Measurements from ENCODE around the gene FPR1.

GRCh38 chr19:51702103-51702824, 49.4 kb downstream of the FPR1 start:
- TF ChIP-seq CTCF (IDR thresholded peaks at IDR 0.05): no peak
- TF ChIP-seq POLR2AphosphoS5 (IDR thresholded peaks at IDR 0.05; ENCODE audit: insufficient read depth in 1 of 2, low read depth in 1 of 2): no peak
- TF ChIP-seq POLR2A (IDR thresholded peaks at IDR 0.05): no peak

Data from vagina (tissue), 2 donors.